Tibial nerve (tissue), 4 donors: ENCODE measurements around the gene ROBO3.

ENCODE experiments used
- EP300 ChIP-seq, 2 donors: sonication (generic); formaldehyde crosslinking; IDR thresholded peaks; one replicate each; pipeline ENCODE4 v1.6.1; 2017; ENCODE audit warnings: antibody characterized with exemption in 2 of 2, mild to moderate bottlenecking in 1 of 2
- POLR2A ChIP-seq, 2 donors: fragments of 450-650 bp; IDR thresholded peaks; one replicate each; pipeline ENCODE4 v1.6.1; 2017; ENCODE audit warnings: antibody characterized with exemption in 2 of 2, mild to moderate bottlenecking in 2 of 2, moderate library complexity in 2 of 2
- TF ChIP-seq, protein P1 (sequence below), 5 experiments: fragments of 200-600 bp in 3 of 5; fragments of 450-650 bp in 2 of 5; sonication (generic) in 3 of 5; IDR thresholded peaks; one replicate each; pipeline ENCODE4 v1.5.1; 2016 to 2019; ENCODE audit warnings: antibody characterized with exemption in 5 of 5, mild to moderate bottlenecking in 3 of 5, moderate library complexity in 2 of 5

- TF ChIP-seq, protein P1, sequence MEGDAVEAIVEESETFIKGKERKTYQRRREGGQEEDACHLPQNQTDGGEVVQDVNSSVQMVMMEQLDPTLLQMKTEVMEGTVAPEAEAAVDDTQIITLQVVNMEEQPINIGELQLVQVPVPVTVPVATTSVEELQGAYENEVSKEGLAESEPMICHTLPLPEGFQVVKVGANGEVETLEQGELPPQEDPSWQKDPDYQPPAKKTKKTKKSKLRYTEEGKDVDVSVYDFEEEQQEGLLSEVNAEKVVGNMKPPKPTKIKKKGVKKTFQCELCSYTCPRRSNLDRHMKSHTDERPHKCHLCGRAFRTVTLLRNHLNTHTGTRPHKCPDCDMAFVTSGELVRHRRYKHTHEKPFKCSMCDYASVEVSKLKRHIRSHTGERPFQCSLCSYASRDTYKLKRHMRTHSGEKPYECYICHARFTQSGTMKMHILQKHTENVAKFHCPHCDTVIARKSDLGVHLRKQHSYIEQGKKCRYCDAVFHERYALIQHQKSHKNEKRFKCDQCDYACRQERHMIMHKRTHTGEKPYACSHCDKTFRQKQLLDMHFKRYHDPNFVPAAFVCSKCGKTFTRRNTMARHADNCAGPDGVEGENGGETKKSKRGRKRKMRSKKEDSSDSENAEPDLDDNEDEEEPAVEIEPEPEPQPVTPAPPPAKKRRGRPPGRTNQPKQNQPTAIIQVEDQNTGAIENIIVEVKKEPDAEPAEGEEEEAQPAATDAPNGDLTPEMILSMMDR (IDR thresholded peaks at IDR 0.05): no peak
- TF ChIP-seq POLR2A (IDR thresholded peaks at IDR 0.05) (no peak), EP300 (IDR thresholded peaks at IDR 0.05) (no peak)
These were observed 53.7 kb downstream of the ROBO3 start, which contains the start of gene HEPN1 for GRCh38 chr11:124918950-124919349.
